Fibroblast of peridontal ligament (primary cell): Measurements from ENCODE around the gene SLC7A6OS.

Source experiments
- DNase-seq: peaks from one replicate; pipeline ENCODE4 v3.0.0-alpha.2; 2010; ENCODE audit errors: extremely low read depth

SLC7A6OS gene

GRCh38 chr16:68310774-68311511 is at the start of gene SLC7A6OS, which contains the start of gene PRMT7:
SLC7A6OS (minus strand) TSS chr16:68310946; CDS start chr16:68310926, 20 bp downstream.
PRMT7 (plus strand) TSS chr16:68311019; CDS start chr16:68315980, 4,961 bp downstream.
- DNase-seq = peak; percentile 77

- DNase-seq = no peak
Measured at GRCh38 chr16:68359398-68360191, 48.8 kb upstream of the SLC7A6OS start.

- no peak for DNase-seq
Measured at GRCh38 chr16:68358951-68359350, 48.2 kb upstream of the SLC7A6OS start.

GRCh38 chr16:68357923-68358322 is 47.2 kb upstream of the SLC7A6OS start:
- no peak for DNase-seq

GRCh38 chr16:68357521-68357922 is 46.8 kb upstream of the SLC7A6OS start:
- no peak for DNase-seq

- DNase-seq = no peak
Measured at GRCh38 chr16:68356919-68357286, 46.2 kb upstream of the SLC7A6OS start.

- no peak for DNase-seq
Measured at GRCh38 chr16:68356249-68356918, 45.6 kb upstream of the SLC7A6OS start.

- DNase-seq = no peak
Measured at GRCh38 chr16:68355447-68356248, 44.9 kb upstream of the SLC7A6OS start.

- no peak for DNase-seq
Measured at GRCh38 chr16:68354816-68355215, 44.1 kb upstream of the SLC7A6OS start.

GRCh38 chr16:68353366-68353765 is 42.6 kb upstream of the SLC7A6OS start:
- DNase-seq = no peak

GRCh38 chr16:68351991-68352431 is 41.3 kb upstream of the SLC7A6OS start:
- DNase-seq = no peak

GRCh38 chr16:68351463-68351862 is 40.7 kb upstream of the SLC7A6OS start:
- DNase-seq = no peak

GRCh38 chr16:68350813-68351350 is 40.1 kb upstream of the SLC7A6OS start:
- no peak for DNase-seq

GRCh38 chr16:68349838-68350410 is 39.2 kb upstream of the SLC7A6OS start:
- DNase-seq = no peak

GRCh38 chr16:68348639-68349445 is 38.1 kb upstream of the SLC7A6OS start:
- DNase-seq = no peak

GRCh38 chr16:68347605-68348004 is 36.9 kb upstream of the SLC7A6OS start:
- no peak for DNase-seq

GRCh38 chr16:68346892-68347480 is 36.2 kb upstream of the SLC7A6OS start:
- DNase-seq = no peak

- DNase-seq = no peak
Measured at GRCh38 chr16:68345958-68346635, 35.4 kb upstream of the SLC7A6OS start.

GRCh38 chr16:68345351-68345810 is 34.6 kb upstream of the SLC7A6OS start:
- DNase-seq = no peak
